Peyer's patch (tissue), 4 donors: ENCODE results near the gene XG.
"Not testable (repeated sequence)": the region's sequence is repeated elsewhere in the genome, so short reads cannot be mapped to it uniquely, and the experiment has no call there.

Experiments
- POLR2A ChIP-seq, 2 donors: fragments of 450-650 bp; IDR thresholded peaks; one replicate each; pipeline ENCODE4 v1.5.1; 2017; ENCODE audit warnings: antibody characterized with exemption in 2 of 2, mild to moderate bottlenecking in 2 of 2, moderate library complexity in 2 of 2
- TF ChIP-seq, protein P1 (sequence below), 6 experiments: fragments of 450-650 bp in 4 of 6; fragments of 200-600 bp in 2 of 6; sonication (generic) in 1 of 6; IDR thresholded peaks; one replicate each; pipeline ENCODE4 v1.5.1; 2017 to 2019; ENCODE audit warnings: antibody characterized with exemption in 6 of 6, mild to moderate bottlenecking in 3 of 6, moderate library complexity in 1 of 6

DNA sequence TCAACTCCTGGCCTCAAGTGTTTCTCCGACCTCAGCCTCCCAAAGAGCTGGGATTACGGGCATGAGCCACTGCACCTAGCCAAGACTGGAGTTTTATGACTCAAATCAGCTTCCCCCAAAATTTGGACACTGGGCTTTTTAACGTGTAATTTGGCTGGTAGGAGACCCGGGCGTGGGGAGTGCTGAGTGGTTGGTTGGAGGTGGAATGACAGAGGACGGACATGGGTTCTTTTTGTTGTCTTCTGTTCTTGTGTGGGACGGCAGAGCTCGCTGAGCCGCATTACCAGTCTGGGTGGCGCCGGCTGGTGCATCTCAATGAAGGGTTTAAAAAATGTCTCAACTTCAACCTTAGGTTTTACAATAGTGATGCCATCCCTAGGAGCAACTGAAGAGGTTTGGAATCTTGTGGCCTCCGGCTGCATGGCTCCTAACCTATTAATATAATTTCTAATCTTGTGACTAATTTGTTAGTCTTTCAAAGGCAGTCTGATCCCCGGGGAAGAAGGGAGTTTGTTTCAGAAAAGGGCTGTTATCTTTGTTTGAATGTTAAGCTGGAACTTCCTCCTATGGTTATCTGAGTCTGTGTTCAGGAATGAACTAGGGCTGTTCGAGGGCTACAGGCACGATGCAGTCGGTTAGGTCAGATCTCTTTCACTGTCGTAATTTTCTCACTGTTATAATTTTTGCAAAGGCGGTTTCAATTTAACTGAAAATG, 50.7 kb downstream of the XG start:
- TF ChIP-seq, protein P1, sequence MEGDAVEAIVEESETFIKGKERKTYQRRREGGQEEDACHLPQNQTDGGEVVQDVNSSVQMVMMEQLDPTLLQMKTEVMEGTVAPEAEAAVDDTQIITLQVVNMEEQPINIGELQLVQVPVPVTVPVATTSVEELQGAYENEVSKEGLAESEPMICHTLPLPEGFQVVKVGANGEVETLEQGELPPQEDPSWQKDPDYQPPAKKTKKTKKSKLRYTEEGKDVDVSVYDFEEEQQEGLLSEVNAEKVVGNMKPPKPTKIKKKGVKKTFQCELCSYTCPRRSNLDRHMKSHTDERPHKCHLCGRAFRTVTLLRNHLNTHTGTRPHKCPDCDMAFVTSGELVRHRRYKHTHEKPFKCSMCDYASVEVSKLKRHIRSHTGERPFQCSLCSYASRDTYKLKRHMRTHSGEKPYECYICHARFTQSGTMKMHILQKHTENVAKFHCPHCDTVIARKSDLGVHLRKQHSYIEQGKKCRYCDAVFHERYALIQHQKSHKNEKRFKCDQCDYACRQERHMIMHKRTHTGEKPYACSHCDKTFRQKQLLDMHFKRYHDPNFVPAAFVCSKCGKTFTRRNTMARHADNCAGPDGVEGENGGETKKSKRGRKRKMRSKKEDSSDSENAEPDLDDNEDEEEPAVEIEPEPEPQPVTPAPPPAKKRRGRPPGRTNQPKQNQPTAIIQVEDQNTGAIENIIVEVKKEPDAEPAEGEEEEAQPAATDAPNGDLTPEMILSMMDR (IDR thresholded peaks at IDR 0.05) = not testable (repeated sequence)
- TF ChIP-seq POLR2A (IDR thresholded peaks at IDR 0.05) = not testable (repeated sequence)
